Superior temporal gyrus (tissue), 1 donor: ENCODE results near the gene UBA3.

Experiments
- DNase-seq: peaks from one replicate; pipeline ENCODE4 v3.0.0-alpha.2; 2016; ENCODE audit errors: extremely low spot score

The UBA3 gene

GRCh38 chr3:69012100-69012799 is 67.9 kb downstream of the UBA3 start:
- no peak for DNase-seq

GRCh38 chr3:69011096-69011730 is 69.0 kb downstream of the UBA3 start:
- DNase-seq: no peak

- no peak for DNase-seq
These were observed 70.4 kb downstream of the UBA3 start for GRCh38 chr3:69009559-69010410.

GRCh38 chr3:69008980-69009379 is 71.2 kb downstream of the UBA3 start:
- no peak for DNase-seq

GRCh38 chr3:69005791-69006482 is 74.2 kb downstream of the UBA3 start:
- no peak for DNase-seq

GRCh38 chr3:69005071-69005790 is 74.9 kb downstream of the UBA3 start:
- DNase-seq: no peak
